ENCODE measurements around the gene TMBIM4. TPM values are rescaled to one million over a fixed set of nuclear protein-coding genes. Genes with fewer than 3 reads are reported as not detected.
"Not testable (repeated sequence)": the region's sequence is repeated elsewhere in the genome, so short reads cannot be mapped to it uniquely, and the experiment has no call there.

The TMBIM4 gene
- total RNA-seq, 1 donor = 70.6 TPM

GRCh38 chr12:66187036-66187435 lies 17.2 kb upstream of the TMBIM4 start:
- DNase-seq (ENCODE audit: low read depth in 2 of 3, low spot score in 2 of 3) = peak in 1 of 3 donors; percentile 43

- DNase-seq (ENCODE audit: low read depth in 2 of 3, low spot score in 2 of 3) = not testable (repeated sequence)
Observed at GRCh38 chr12:66184822-66185221, 15.0 kb upstream of the TMBIM4 start.

- no peak for DNase-seq (ENCODE audit: low read depth in 2 of 3, low spot score in 2 of 3)
Observed at GRCh38 chr12:66182956-66183355, 13.2 kb upstream of the TMBIM4 start.

- DNase-seq (ENCODE audit: low read depth in 2 of 3, low spot score in 2 of 3) = no peak
Observed at GRCh38 chr12:66176105-66176900, 6.5 kb upstream of the TMBIM4 start.

GRCh38 chr12:66174391-66175325 lies 4.9 kb upstream of the TMBIM4 start:
- DNase-seq (ENCODE audit: low read depth in 2 of 3, low spot score in 2 of 3) = not testable (repeated sequence)

- DNase-seq (ENCODE audit: low read depth in 2 of 3, low spot score in 2 of 3) = no peak
Observed at GRCh38 chr12:66170606-66171005, 810 bp upstream of the TMBIM4 start.

GRCh38 chr12:66168410-66168809 lies 1.4 kb downstream of the TMBIM4 start:
- DNase-seq (ENCODE audit: low read depth in 2 of 3, low spot score in 2 of 3) = no peak

GRCh38 chr12:66166561-66166960 lies 3.2 kb downstream of the TMBIM4 start:
- DNase-seq (ENCODE audit: low read depth in 2 of 3, low spot score in 2 of 3) = no peak

- DNase-seq (ENCODE audit: low read depth in 2 of 3, low spot score in 2 of 3) = no peak
Observed at GRCh38 chr12:66165141-66165540, 4.7 kb downstream of the TMBIM4 start.

GRCh38 chr12:66164349-66164821 lies 5.4 kb downstream of the TMBIM4 start:
- DNase-seq (ENCODE audit: low read depth in 2 of 3, low spot score in 2 of 3) = no peak

GRCh38 chr12:66163289-66163688 lies 6.5 kb downstream of the TMBIM4 start:
- DNase-seq (ENCODE audit: low read depth in 2 of 3, low spot score in 2 of 3) = no peak

- DNase-seq (ENCODE audit: low read depth in 2 of 3, low spot score in 2 of 3) = no peak
Observed at GRCh38 chr12:66162701-66163100, 7.1 kb downstream of the TMBIM4 start.

- DNase-seq (ENCODE audit: low read depth in 2 of 3, low spot score in 2 of 3) = no peak
Observed at GRCh38 chr12:66160704-66161103, 9.1 kb downstream of the TMBIM4 start.

GRCh38 chr12:66159123-66159522 lies 10.7 kb downstream of the TMBIM4 start:
- DNase-seq (ENCODE audit: low read depth in 2 of 3, low spot score in 2 of 3) = no peak

- no peak for DNase-seq (ENCODE audit: low read depth in 2 of 3, low spot score in 2 of 3)
Observed at GRCh38 chr12:66156654-66157053, 13.1 kb downstream of the TMBIM4 start.

- no peak for DNase-seq (ENCODE audit: low read depth in 2 of 3, low spot score in 2 of 3)
Observed at GRCh38 chr12:66154776-66155175, 15.0 kb downstream of the TMBIM4 start.

- no peak for DNase-seq (ENCODE audit: low read depth in 2 of 3, low spot score in 2 of 3)
Observed at GRCh38 chr12:66152732-66153131, 17.1 kb downstream of the TMBIM4 start.

- peak in 2 of 3 donors; percentile 47 to 70 for DNase-seq (ENCODE audit: low read depth in 2 of 3, low spot score in 2 of 3)
Observed at GRCh38 chr12:66149702-66150398, 19.9 kb downstream of the TMBIM4 start.

GRCh38 chr12:66144791-66145754 lies 24.7 kb downstream of the TMBIM4 start:
- peak in 2 of 3 donors; percentile 87 to 90 for DNase-seq (ENCODE audit: low read depth in 2 of 3, low spot score in 2 of 3)

- no peak for DNase-seq (ENCODE audit: low read depth in 2 of 3, low spot score in 2 of 3)
Observed at GRCh38 chr12:66143868-66144267, 25.9 kb downstream of the TMBIM4 start.
